ENCODE measurements around the gene PARP1.

DNA sequence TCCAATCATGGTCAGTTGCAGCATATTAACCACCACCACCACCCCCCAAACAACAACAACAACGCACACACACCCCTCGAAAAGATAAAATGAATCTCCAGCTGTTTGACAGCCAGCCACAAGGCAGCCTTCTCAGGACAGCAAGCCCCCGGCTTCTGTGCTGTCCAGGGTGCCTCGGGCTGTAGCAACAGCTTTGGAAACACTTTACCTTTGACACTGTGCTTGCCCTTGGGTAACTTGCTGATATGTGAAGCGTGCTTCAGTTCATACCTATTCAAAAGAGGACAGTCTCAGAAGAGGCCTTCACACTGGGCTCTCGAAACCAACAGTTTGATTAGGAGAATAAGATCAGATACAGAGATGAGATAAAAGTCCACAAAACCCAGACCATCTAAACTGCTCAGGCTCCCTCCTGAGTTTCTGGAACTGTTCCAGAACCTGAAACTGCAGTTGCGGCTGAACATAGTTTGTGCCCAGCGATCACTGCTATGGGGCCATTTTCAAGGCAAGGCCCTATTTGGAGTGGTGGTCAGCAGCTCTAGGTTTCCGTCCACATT is 44.9 kb downstream of the PARP1 start:
- TF ChIP-seq, protein P1, sequence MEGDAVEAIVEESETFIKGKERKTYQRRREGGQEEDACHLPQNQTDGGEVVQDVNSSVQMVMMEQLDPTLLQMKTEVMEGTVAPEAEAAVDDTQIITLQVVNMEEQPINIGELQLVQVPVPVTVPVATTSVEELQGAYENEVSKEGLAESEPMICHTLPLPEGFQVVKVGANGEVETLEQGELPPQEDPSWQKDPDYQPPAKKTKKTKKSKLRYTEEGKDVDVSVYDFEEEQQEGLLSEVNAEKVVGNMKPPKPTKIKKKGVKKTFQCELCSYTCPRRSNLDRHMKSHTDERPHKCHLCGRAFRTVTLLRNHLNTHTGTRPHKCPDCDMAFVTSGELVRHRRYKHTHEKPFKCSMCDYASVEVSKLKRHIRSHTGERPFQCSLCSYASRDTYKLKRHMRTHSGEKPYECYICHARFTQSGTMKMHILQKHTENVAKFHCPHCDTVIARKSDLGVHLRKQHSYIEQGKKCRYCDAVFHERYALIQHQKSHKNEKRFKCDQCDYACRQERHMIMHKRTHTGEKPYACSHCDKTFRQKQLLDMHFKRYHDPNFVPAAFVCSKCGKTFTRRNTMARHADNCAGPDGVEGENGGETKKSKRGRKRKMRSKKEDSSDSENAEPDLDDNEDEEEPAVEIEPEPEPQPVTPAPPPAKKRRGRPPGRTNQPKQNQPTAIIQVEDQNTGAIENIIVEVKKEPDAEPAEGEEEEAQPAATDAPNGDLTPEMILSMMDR (IDR thresholded peaks at IDR 0.05): no peak
- TF ChIP-seq POLR2AphosphoS5 (IDR thresholded peaks at IDR 0.05; ENCODE audit: insufficient read depth in 1 of 2, low read depth in 1 of 2) (no peak), POLR2A (IDR thresholded peaks at IDR 0.05) (no peak)
